22Rv1 (cell line): ENCODE results near the gene TGFB1.

Experiments
- CTCF ChIP-seq: fragments of 450-650 bp; IDR thresholded peaks from 2 replicates; pipeline ENCODE4 v1.5.1; 2017; ENCODE audit warnings: mild to moderate bottlenecking
- ZFX ChIP-seq: fragments of 450-650 bp; IDR thresholded peaks from 2 replicates; pipeline ENCODE4 v1.6.1; 2017; ENCODE audit warnings: antibody characterized with exemption, borderline replicate concordance

GRCh38 chr19:41372501-41372900 is 18.8 kb upstream of the TGFB1 start:
- no peak for TF ChIP-seq CTCF
- TF ChIP-seq ZFX: no peak
